IPS-18c (cell line): ENCODE data around the gene EPB41L4A.

ENCODE experiments used
- H3K4me3 ChIP-seq: 2 replicates; pipeline ENCODE4 v1.7.0; 2013; ENCODE audit warnings: low read depth, mild to moderate bottlenecking, low read length, moderate library complexity; ENCODE audit not compliant: insufficient read depth
- H3K9me3 ChIP-seq: one replicate; pipeline ENCODE4 v1.6.1; 2013; ENCODE audit warnings: mild to moderate bottlenecking, low read length, moderate library complexity; ENCODE audit not compliant: control insufficient read depth, insufficient read depth

Gene EPB41L4A

DNA sequence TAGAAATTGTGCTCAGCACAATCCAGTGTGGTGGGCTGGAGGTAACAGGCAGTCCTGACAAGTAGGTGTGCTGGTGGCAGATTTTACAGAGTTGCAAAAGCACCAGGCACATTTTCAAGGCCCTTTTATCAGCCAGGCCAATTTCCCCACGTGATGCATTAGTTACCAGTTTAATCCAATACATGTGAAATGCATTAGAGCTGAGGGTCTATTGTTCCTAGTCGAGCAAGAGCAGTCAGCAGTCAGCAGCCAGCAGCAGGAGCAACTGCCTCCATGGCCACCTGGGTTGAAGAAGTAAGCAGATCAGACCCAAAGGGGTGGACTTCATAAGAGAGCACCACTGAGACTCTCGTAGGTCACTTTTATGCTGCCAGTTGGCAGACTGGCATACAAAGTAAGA is 76.7 kb downstream of the EPB41L4A start:
- Histone ChIP-seq H3K9me3 (no peaks in the 10 kb centered on the region), H3K4me3 (no peak overlapping the region)

DNA sequence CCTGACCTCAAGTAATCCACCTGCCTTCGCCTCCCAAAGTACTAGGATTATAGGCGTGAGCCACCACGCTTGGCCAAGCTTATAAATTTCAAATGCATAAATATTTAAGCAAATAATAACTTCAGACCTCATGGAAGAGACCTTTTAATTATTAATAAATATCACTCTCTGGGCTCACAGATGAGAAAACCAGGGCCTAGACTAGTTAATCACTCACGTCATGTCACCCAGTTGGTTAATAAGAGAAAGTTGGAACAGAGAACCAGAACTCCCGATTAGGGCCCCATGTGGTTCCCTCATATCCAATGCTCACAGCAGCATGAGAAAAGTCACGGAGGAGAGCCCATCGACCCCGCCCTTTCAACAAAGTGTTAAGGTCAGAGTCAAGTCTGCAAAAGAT is 79.3 kb downstream of the EPB41L4A start:
- Histone ChIP-seq H3K4me3 (no peak overlapping the region), H3K9me3 (no peaks in the 10 kb centered on the region)

DNA sequence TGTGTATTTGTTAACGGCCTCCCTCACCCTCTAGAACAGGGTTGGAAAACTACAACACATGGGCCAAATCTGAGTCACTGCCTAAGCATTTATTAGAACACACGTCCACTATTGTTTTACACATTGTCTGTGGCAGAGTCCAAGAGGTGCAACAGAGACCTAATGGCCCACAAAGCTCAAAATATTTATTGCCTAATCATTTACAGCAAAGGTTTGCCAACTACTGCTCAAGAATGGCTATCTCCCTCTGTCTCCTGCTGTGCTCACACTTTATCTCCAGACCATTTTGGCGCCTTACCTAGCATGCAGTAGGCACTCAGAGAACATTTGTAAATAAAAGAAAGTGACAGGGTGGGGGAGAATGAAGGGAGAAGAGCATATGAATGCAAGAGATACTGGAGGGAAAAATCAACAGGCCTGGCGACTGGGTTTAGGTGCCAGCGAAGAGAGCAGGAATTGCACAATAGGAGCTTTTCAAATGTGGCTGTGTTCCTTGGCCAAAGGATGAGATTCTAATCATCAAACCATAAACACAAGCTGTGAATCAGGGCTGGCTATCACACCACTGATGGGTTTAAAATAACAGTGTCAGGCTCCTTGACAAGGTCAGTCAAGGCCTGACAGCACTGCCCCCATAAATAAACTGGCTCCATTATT is 80.3 kb downstream of the EPB41L4A start:
- Histone ChIP-seq H3K4me3 (no peak overlapping the region), H3K9me3 (no peaks in the 10 kb centered on the region)

DNA sequence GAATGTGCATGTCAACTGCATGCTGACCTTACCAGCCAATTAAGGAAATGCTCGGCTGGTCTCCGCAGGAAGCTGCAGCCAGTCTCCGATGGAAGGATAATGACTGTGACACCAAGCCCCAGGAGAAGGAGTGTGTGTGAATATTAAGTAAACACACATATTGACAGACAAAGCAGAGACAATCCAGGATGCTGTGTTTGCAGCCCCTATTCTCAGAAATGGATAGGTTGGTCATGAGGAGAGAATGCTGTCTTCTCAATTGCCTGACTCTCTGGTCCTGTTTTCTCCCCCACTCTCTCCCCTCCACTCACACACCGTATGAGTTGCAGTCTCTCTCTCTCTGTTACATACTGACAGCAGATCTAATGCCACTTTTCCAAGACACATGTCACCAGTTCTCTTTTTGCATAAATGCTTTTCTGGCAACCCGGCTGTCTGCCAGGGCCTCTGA is 85.7 kb downstream of the EPB41L4A start:
- Histone ChIP-seq H3K9me3 (no peaks in the 10 kb centered on the region), H3K4me3 (peak overlapping the region; percentile 6; the same call in 1 of the 2 replicates)

DNA sequence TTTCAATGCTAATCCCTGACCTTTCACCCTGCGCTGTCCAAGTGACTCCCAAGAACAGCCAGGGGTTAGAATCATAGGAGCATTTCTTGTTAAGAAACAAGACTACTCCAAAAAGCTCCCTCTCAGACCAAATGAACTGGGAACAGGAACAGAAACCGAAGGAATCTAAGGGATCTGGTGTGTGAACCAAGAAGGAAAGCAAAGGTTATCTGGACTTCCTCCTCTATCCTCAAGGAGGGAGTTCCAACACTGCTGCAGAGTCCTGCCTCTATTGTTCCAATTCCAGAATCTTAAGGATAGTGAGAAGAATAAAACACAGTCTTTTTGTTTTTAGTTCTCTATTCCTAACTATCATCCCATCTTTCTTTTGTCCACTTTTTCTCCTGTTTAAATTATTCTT is 87.2 kb downstream of the EPB41L4A start:
- Histone ChIP-seq H3K9me3 (no peaks in the 10 kb centered on the region), H3K4me3 (no peak overlapping the region)

DNA sequence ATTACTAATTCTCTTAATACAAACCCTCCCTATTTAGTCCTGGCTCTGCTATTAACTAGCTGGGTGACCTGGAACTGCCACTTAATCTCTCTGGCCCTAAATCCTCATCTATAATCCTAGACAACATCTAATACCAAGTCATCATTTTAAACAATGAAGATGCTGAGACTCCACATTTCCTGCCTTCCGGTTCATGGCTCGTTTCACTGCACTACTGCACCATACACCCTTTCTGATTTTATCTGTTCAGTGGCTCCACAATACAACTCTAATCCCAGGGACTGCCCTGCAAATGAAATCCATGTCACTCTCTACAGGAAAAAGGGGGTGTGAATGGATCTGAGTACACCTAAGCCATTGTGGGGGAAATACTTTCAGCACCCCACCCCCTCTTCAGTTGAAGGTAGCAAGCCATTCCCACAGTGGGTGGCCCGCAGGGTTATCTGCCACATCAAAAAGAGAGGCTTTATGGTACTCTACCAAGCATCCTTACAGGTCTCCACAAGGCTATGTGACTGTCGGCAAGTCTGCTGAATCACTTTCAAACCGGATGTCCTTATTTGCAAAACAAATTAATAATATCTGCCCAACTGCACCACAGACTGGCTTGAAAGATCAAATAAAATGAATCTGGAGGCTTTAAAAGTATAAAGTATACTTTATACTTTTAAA is 89.5 kb downstream of the EPB41L4A start:
- Histone ChIP-seq H3K9me3 (no peaks in the 10 kb centered on the region), H3K4me3 (no peak overlapping the region)

DNA sequence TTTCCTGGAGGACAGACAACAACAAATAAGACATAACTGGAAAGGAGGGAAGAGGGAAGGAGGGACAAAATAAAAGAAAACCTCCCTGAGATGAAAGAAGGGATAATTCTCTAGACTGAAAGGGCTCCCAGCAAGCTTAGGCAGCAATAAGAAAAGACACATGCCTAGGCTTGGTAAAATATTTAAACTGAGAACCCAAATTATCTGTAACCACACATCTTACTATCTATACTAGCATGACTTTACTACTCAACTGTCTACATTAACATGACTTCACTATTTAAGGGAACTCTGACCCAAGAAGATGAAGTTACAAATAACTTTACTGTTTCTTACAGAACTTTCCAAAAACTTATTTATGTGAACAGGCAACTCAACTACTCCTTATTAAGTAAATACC is 95.9 kb downstream of the EPB41L4A start:
- no peak overlapping the region for H3K4me3 ChIP-seq
- H3K9me3 ChIP-seq = no peaks in the 10 kb centered on the region

DNA sequence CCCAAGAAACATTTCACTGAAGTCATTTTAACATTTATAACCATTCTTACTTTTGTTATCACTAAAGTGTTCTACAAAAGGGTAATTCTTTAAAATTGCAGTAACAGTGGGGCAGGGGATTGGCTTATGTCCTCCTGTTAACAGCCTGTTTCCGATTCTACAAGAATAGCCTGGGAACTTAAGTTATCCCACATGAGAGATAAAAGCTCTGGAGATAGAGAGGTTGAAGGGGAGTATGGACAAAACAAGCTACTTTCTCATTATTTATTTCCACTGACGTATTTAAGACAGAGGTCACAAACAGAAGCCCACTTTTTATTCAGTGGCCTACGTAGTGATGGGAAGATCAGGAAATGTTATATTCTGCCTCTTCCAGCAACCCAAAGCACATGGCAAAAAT is 98.7 kb downstream of the EPB41L4A start:
- no peak overlapping the region for H3K4me3 ChIP-seq

DNA sequence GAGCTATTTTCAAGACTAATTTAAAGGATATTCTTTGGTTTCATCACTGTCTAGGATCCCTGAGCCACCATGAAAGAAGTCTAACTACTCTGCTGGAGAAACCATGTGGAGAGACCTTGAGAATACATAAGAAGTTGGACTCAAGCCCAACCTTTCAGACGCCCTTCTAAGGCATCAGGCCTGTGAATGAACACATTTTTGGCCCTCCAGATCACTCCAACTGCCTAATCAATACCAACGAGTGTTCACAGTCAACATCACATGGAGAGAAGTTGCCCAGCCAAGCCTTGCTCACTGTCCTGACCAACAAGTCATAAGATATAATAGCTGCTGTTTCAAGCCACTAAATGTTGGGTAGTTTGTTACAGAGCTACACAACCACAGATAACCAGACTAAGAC is 100.7 kb downstream of the EPB41L4A start:
- no peaks in the 10 kb centered on the region for H3K9me3 ChIP-seq
- H3K4me3 ChIP-seq = no peak overlapping the region

More for the DNA sequence above, 98.7 kb downstream of the EPB41L4A start:
- H3K9me3 ChIP-seq = no peaks in the 10 kb centered on the region

DNA sequence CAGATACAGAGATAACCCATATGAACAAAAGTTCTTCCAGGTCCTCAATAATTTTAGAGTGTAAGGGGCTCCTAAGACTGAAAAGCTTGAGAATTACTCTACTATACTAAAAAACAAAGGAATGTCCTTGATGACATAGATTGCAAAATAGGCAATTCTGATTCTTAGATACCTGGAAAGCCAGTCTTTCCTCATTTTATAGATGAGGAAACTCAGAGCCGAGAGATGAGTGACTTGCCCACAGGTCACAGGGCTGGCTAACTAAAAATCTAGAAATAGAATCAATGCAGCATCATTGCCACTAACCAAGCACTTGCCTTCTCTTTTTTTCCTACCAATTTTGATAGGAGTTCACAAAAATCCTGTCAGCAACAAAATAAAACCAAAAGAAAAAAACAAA is 101.2 kb downstream of the EPB41L4A start:
- H3K9me3 ChIP-seq = no peaks in the 10 kb centered on the region
- H3K4me3 ChIP-seq = no peak overlapping the region

DNA sequence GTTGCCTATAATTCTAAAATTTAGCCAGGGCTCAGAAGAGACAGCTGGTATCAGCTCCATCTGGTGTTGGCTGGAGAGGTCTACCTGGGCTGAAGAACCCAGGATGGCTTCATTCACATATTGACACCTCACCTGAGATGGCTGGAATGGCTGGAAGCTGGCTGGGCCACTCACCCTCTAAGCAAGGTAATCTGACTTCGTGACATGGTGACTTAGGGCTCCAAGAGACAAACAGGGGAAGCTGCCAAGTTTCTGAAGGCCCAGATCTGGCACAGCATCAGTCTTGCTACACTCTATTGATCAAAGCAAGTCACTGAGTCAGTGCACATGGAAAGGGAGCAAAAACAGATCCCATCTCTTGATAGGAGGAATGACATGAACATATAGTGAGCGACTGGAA is 102.3 kb downstream of the EPB41L4A start:
- Histone ChIP-seq H3K4me3 (no peak overlapping the region), H3K9me3 (no peaks in the 10 kb centered on the region)

DNA sequence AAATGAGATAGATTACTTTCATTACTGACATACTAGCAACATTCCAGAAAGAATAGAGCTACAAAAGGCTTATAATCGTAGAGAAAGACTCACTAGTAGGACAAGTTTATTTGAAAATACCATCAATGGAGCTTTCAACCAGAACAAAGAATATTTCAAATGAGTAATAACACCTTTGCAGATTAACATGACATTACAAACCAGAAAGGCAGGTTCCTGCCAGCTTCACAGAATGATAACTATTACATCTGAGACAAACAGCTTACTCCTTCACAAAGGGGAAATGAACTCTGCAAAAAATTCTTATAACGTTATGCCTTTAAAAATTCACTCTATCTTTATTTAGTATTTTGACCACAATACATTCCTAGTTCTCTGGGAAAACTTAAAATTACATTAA is 103.1 kb downstream of the EPB41L4A start:
- H3K4me3 ChIP-seq = no peak overlapping the region
- H3K9me3 ChIP-seq = no peaks in the 10 kb centered on the region

DNA sequence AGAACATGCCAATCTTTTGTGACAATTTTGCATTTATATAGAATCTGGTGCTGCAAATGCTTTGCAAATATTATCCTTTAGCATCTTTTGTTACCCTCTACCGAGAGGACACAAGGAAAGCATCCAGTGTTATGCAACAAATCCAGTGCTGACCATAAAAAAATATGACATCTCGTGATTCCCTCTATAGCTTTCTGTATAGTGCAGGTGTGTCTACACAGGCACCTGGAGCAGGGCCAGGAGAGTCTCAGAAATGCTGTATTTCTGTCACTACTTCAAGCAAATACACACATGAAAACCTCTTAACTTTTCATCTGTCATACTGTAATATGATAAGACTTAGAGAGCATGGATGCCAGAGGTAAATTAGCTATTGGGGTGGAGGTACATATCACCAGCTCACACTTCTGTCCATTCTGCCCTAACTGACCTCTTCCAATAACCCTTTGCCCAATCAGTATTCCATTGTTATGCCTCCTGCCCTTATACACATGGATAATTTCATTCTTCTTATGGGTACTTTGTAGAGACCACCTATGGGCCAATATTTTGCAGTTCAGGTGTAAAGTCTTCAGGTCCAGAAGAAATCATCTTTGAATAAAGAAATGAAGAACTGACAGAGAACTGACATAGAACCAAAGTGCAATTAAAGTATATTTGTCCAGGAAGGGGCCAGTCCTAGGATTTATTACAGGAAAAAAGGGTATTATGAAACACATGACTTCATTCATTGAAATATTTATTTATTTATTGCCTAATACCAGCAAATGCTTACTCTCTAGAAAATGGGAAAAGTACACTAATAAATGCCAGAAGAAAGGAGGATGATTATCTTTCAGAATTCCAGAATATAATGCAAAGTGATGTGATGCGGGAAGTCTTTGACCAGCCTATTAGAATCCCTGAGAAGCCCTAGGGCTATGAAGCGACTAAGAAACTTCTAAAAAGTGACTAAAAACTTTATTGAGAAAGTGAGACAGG is 106.5 kb downstream of the EPB41L4A start:
- H3K4me3 ChIP-seq = no peak overlapping the region
- no peaks in the 10 kb centered on the region for H3K9me3 ChIP-seq

DNA sequence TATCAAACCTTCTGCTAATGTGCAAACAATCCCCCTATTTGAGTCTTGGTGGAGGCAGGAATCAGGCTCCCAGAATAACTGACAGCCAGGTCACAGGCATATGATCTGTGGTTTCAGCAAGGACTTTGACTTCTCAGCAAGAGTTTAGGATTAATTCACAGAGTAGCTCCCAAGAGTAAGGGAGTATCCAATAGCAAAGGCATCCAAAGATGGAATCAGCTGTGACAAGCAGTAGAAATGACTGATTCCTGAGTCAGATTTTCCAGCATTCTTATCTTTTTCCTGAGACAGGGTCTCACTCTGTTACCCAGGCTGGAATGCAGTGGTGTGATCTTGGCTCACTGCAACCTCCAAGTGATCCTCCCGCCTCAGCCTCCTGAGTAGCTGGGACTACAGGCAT is 108.3 kb downstream of the EPB41L4A start:
- Histone ChIP-seq H3K9me3 (no peaks in the 10 kb centered on the region), H3K4me3 (no peak overlapping the region)

DNA sequence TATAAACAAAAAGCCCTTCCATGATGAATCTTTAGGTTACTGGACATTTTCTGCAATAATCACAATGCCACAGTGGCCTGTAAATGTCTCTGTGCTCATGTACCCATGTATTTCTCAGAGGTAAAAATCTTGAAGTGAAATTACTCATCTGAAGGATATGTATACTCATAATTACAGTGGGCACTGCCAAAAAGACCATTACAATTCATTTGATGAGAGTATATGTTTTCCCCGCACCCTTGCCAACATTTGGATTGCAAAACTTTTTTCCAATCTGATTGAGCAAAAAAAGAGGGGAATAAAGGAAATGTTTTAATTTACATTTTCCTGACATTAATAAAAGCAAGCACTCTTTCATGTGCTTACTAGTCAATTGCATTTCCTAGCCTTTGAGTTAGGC is 110.5 kb downstream of the EPB41L4A start:
- no peak overlapping the region for H3K4me3 ChIP-seq
- no peaks in the 10 kb centered on the region for H3K9me3 ChIP-seq

DNA sequence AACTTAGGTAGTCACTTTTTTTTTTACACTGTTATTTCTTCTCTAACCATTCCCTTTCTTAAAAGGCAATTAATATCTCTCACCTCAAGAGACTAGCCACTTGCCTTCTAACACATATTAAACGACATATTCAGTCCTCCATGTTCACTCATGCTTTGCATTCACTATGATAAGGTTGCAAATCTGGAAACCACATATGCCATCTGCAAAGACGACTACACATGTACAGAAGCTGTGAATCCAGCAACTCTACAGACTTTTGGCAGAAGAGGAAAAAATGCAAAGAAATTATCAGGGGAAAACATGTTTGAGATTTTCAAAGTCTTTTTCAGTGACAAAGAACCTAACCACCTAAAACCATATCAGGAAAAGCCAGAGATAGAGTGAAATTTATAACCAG is 112.1 kb downstream of the EPB41L4A start:
- Histone ChIP-seq H3K9me3 (no peaks in the 10 kb centered on the region), H3K4me3 (no peak overlapping the region)

DNA sequence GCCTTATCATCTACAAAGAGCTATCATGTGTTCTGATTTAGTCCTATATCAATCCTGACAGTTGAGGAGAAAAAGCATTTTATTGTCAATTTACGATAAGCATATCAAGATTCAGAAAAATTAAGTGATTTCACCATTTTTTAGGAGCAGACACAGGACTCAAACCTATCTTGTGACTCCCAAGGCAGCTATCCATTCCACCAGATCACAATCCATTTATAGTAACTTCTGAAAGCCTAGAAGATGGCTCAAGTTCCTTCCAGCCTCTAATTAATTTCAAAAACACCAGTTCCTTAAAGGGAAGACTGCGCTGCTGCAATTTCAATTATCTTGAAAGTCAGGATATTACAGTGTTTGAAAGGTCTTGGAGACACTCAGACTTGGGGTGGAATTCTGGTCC is 114.3 kb downstream of the EPB41L4A start:
- Histone ChIP-seq H3K4me3 (no peak overlapping the region), H3K9me3 (no peaks in the 10 kb centered on the region)

DNA sequence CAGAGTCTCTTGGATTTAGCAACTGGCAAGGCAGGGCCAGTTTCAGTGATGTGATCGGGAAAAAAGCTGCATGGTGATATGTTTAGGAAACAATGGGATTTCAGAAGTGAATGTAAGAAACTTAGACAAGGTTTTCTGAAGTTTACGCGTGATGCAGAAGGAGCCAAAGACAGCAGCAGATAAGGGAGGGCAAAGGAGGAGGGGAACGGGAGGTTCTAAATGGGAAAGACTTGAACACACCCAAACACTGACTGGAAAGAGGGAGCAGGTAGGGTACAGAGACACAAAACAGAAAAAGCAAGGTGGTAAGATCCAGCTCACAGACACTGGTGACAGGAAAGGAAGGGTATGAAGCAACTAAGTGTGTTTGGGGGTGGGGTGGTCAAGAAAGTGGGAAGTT is 115.4 kb downstream of the EPB41L4A start:
- Histone ChIP-seq H3K4me3 (no peak overlapping the region), H3K9me3 (no peaks in the 10 kb centered on the region)
